Measurements from ENCODE around the gene KIF5C.

- TF ChIP-seq REST (IDR thresholded peaks at IDR 0.05; ENCODE audit: insufficient replicate concordance, low read depth) (no peak), POLR2AphosphoS5 (IDR thresholded peaks at IDR 0.05; ENCODE audit: low read depth) (no peak), SPI1 (IDR thresholded peaks at IDR 0.05; ENCODE audit: borderline replicate concordance, low read depth) (no peak), GABPA (IDR thresholded peaks at IDR 0.05; ENCODE audit: low read depth) (no peak)
- TF ChIP-seq, protein P1, sequence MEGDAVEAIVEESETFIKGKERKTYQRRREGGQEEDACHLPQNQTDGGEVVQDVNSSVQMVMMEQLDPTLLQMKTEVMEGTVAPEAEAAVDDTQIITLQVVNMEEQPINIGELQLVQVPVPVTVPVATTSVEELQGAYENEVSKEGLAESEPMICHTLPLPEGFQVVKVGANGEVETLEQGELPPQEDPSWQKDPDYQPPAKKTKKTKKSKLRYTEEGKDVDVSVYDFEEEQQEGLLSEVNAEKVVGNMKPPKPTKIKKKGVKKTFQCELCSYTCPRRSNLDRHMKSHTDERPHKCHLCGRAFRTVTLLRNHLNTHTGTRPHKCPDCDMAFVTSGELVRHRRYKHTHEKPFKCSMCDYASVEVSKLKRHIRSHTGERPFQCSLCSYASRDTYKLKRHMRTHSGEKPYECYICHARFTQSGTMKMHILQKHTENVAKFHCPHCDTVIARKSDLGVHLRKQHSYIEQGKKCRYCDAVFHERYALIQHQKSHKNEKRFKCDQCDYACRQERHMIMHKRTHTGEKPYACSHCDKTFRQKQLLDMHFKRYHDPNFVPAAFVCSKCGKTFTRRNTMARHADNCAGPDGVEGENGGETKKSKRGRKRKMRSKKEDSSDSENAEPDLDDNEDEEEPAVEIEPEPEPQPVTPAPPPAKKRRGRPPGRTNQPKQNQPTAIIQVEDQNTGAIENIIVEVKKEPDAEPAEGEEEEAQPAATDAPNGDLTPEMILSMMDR (IDR thresholded peaks at IDR 0.05; ENCODE audit: insufficient read depth, low read length), result no peak
These were observed 13.7 kb upstream of the KIF5C start for GRCh38 chr2:148861367-148861766.
